Stimulated activated CD4-positive, alpha-beta T cell treated with anti-CD3 and anti-CD28 coated beads, Interleukin-12 subunit alpha, Interleukin-12 subunit beta, amount 100 ng/mL, for 4 hours (primary cell): Measurements from ENCODE around the gene RTN1.
"Not testable (repeated sequence)": the region's sequence is repeated elsewhere in the genome, so short reads cannot be mapped to it uniquely, and the experiment has no call there.

ENCODE experiments used
- DNase-seq: peaks from one replicate; pipeline ENCODE4 v3.0.0-alpha.2; 2020

Gene RTN1

GRCh38 chr14:59698793-59699192, 171.8 kb downstream of the RTN1 start:
- DNase-seq = no peak

GRCh38 chr14:59695198-59695597, 175.4 kb downstream of the RTN1 start:
- no peak for DNase-seq

GRCh38 chr14:59691266-59691665, 179.3 kb downstream of the RTN1 start:
- DNase-seq = no peak

- DNase-seq = no peak
Observed at GRCh38 chr14:59690426-59690825, 180.2 kb downstream of the RTN1 start.

DNA sequence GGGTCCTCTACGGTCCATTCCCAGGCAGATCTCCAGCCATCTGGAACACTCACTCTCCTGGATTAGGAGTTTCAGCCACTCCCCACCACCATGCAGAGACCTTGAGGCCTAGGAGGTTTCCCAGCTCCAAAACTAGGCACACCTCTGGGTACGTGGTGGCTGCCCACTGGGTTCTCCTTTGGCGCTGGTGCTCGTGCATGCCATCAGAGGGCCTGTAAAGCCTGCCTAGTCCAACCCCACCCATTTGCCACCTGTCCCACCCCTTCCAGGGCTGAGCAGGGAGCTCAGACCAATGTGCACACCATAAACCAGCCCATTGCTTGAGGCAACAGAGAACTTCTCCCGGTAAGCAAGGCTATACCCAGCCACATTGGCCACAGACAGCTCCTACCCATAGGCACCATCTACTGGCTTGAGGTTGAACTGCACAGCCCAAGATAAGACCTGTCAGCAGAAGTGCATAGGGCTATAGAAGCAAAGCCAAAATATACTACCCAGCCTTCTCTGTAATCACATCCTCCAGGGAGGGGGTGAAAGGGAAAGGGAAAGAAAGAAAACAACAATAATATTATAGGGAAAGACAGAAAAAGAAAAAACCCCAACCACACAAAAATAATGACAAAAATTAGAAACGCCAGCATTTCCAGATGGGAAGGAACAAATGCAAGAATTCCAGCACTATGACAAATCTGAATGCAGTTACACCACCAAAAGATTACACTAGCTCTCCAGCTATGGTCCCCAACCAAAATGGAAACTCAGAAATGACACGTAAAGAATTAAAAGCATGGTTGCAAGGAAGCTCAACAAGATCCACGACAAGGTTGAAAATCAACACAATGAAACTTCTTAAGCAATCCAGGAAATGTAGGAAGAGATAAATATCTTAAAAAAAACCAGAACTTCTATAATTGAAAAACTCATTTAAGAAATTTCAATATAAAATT, 182.1 kb downstream of the RTN1 start:
- DNase-seq = peak; percentile 1

- no peak for DNase-seq
Observed at GRCh38 chr14:59687663-59688062, 182.9 kb downstream of the RTN1 start.

- no peak for DNase-seq
Observed at GRCh38 chr14:59679872-59680271, 190.7 kb downstream of the RTN1 start.

DNA sequence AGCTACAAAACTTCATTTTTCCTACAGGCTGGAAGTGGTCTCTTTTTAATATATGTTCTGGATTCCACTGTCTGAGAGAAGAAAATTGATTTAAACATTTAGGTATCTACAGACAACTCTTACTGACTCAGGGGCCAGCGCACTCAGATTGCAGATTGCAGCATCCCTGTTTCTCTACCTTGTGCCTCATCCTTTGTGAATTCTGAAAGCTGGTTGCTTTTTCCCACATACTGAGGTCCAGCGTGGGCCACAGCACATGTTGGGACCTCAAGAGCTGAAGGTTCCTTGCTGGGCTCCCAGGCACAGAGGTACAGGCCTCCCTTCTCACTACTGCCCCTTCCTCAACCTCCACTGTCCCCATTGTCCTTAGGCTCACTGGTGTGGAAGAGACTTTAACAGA, 192.2 kb downstream of the RTN1 start:
- no peak for DNase-seq

- DNase-seq = no peak
Observed at GRCh38 chr14:59677771-59678231, 192.8 kb downstream of the RTN1 start.

DNA sequence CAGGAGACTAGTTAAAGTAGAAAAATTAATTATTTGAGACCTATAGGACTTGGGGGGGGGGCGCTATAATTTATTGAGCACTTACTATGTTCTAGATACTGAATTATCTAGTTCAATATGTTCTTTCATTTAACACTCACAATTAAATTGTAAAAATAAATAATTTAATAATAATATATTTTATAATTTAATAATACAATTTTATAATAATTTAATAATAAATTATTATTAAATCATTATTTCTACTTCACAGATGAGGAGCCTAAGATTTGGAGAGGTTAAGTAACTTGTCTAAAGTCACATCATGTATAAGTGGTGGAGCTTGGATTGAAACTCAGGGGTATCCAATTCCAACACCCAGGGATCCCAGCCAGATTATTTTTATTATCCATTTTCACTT, 195.2 kb downstream of the RTN1 start:
- no peak for DNase-seq

DNA sequence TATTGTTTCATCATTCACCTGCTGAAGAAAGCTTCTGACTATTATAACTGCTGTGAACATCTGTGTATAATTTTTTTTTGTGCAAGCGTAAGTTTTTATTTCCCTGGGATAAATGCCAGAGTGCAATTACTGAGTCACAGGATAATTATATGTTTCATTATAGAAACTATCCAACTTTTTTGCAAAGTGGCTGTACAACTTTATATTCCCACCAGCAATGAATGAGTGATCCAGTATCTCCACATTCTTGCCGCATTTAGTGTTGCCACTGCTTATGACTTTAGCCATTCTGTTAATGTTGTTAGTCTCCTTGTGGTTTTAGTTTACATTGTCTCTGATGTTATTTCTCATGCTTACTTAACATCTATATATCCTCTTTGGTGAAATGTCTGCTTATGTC, 205.8 kb downstream of the RTN1 start:
- DNase-seq = no peak

DNA sequence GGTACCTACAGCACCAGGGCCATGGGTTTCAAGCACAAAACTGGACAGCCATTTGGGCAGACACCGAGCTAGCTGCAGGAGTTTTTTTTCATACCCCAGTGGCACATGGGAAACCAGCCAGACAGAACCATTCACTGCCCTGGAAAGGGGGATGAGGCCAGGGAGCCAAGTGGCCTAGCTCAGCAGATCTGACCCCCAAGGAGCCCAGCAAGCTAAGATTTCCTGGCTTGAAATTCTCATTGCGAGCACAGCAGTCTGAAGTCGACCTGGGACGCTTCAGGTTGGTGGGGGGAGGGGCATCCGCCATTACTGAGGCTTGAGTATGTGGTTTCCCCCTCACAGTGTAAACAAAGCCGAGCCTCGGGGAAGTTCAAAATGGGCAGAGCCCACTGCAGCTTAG, 212.8 kb downstream of the RTN1 start:
- DNase-seq = no peak

DNA sequence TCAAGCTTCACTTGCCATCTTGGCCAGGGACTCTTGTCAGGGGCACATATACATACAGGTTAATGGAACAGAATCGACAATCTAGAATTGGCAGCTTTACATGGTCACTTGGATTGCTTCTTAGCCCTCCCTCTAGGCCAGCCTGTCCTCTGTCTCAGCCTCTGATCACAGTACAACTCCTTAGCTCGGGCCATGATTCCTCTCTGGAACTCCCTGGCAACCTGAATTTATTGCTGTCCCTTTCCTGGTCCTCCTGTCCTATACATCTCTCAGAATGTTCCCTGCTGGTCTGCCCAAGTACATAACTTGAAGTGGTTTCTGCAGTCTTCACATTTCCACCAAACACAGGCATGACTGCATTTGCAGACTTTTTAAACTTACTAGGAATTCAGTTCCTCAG, 214.1 kb downstream of the RTN1 start:
- DNase-seq = no peak

GRCh38 chr14:59654131-59654530, 216.4 kb downstream of the RTN1 start:
- not testable (repeated sequence) for DNase-seq

DNA sequence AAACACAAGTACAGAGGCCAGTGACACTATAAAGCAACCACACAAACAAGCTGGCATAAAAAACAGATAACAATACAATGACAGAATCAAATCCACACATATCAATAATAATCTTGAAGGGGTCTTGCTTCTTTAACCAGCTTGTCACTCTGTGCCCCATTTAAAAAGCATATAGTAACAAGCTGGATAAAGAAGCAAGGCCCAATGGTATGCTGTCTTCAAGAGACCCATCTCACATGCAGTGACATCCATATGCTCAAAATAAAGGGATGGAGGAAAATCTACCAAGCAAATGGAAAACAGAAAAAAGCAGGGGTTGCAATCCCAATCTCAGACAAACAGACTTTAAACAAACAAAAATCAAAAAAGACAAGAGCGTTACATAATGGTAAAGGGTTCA, 223.7 kb downstream of the RTN1 start:
- not testable (repeated sequence) for DNase-seq

- DNase-seq = no peak
Observed at GRCh38 chr14:59638885-59639284, 231.7 kb downstream of the RTN1 start.

- DNase-seq = no peak
Observed at GRCh38 chr14:59634617-59635016, 236.0 kb downstream of the RTN1 start.

- no peak for DNase-seq
Observed at GRCh38 chr14:59633486-59633885, 237.1 kb downstream of the RTN1 start.

- DNase-seq = no peak
Observed at GRCh38 chr14:59632381-59632780, 238.2 kb downstream of the RTN1 start.

GRCh38 chr14:59631237-59631636, 239.3 kb downstream of the RTN1 start:
- no peak for DNase-seq

DNA sequence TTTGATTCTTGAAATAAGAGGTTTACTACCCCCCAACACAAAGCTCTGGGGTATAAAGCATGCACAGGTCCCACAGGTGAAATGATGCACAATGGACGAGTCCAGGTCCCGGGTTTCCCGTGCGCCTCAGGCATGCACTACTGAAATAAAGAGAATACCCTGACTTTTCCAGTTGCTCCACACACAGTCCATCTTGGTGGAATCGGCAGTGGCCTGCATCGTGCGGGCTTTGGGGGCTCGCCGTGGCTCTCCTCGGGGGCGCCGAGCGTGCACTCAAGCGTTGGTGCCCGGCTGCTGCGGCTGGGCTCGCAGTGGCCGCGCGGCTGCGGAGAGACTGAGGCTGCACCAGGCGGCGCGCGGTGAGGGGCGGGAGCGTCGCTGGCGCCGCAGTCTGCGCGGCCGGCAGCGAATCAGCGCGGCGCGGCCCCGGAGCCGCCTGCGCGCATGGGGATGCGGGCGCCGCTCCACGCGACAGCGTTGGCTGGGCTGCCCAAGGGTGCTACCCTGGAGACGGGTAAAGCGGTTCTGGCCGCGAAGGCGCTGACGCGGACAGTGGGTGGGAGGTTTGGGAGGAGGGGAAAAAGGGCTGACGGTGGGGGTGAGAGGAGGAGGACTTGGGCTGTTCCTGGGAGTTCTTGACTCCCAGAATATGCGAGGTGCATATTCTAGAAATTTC, 240.2 kb downstream of the RTN1 start:
- DNase-seq = no peak

DNA sequence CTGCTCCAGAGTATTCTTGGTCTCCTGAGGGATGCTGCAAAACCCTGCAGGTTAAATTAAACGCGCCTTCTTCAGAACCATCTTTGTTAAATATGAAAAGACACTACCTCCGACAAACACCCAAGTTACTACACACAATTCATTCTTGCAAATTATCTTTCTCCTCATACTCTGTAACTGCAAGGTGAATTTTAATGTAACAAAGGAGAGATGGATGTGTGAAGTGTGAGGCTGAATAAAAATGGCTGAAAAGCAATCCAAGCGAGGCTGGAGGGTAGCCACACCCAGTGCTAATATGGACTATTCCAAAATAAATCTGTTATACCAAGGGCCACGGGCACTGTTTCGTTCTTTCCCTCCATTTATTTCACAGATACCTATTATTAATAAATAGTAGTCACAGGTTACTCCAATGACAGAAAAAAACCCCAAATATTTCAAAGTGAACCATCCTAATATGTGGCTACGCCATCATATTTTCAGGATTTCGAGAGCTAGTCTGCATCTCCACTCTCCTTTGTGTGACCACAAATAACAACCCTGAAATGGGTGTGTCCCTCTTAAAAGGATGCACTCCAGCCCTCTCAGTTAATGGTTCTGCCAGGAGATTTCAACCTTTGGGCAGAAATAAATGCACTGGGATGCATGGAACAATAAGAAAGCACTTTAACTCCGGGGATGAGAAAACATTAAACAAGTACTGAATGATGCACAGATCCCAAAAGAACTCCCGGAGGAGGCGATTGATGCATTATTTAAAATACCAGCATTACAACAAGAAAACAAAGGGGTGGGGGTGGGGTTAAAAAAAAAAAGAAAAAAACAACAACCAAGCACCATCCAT, 240.9 kb downstream of the RTN1 start:
- no peak for DNase-seq

DNA sequence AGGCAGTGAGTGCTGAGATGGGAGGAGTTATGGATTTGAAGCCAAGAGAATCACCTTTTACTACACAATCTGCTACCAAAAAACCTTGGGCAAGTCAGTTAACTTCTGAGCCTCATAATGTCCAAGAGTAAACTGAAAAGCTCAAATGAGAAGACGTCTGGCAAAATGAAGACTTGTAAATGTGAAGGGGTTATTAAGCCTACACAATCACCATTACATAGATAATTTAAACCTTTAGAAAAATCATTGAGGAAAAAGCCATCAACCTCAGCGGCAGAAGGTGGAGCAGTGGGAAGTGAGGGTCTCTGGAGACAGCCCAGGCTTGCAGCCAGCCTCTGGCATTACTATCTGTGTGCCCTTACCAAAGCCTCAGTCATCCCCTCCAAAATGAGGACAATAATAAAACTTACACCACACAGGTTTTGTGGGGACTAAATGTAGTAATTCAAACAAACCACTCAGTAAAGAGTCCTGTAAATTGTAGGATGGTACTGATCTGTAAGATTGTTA, 243.5 kb downstream of the RTN1 start:
- DNase-seq = no peak
